Measurements from ENCODE around the gene MTHFS. TPM values are rescaled to one million over a fixed set of nuclear protein-coding genes. Genes with fewer than 3 reads are reported as not detected.
A peak's percentile ranks its signal among the peaks of the same experiment; 100 is the strongest.

Gene MTHFS
- total and polyA plus RNA-seq, 2 donors (not counting 1 experiment from before 2014, with no cell fraction given) = 9.5 to 21.6 TPM

- no peaks in the 10 kb centered on the region for H3K36me3 ChIP-seq (ENCODE audit: control insufficient read depth, insufficient read depth, low read length)
- DNase-seq (ENCODE audit: low read depth in 2 of 2) = peak; percentile 91 to 98
- no peak for TF ChIP-seq EZH2 (IDR thresholded peaks at IDR 0.05; ENCODE audit: low read length, missing control alignments)
- no peak for TF ChIP-seq CTCF (conservative IDR thresholded peaks at IDR 0.05 in 1 of 2, IDR thresholded peaks at IDR 0.05 in 1 of 2; ENCODE audit: low read depth in 1 of 2, low read length in 2 of 2)
- no peaks in the 10 kb centered on the region for H3K27me3 ChIP-seq (ENCODE audit: control insufficient read depth, insufficient read depth, low read length)
- H3K4me3 ChIP-seq (replicated peaks in 1 of 4; ENCODE audit: control extremely low read depth in 1 of 4, insufficient read depth in 1 of 4, low read depth in 3 of 4, low read length in 4 of 4) = peak overlapping the region; percentile 85 to 95 (median 88)
- H4K20me1 ChIP-seq (ENCODE audit: control insufficient read depth, extremely low read depth, insufficient read depth, low read length) = no peaks in the 10 kb centered on the region
- H3K4me2 ChIP-seq (ENCODE audit: extremely low read depth, insufficient read depth, low read length) = peak overlapping the region; percentile 73
- H3K79me2 ChIP-seq (ENCODE audit: control insufficient read depth, insufficient read depth, low read length) = peaks cover 17% of the 10 kb centered on the region
- H3K9me3 ChIP-seq (ENCODE audit: control insufficient read depth, insufficient read depth, low read depth, low read length) = no peaks in the 10 kb centered on the region
- peak overlapping the region; percentile 88 for H3K27ac ChIP-seq (ENCODE audit: insufficient read depth, low read length)
- H3K4me1 ChIP-seq (ENCODE audit: control insufficient read depth, extremely low read depth, insufficient read depth, low read length) = no peaks in the 10 kb centered on the region
- peak overlapping the region; percentile 73 for H2AFZ ChIP-seq (ENCODE audit: low read length)
- peak overlapping the region; percentile 85 for H3K9ac ChIP-seq (ENCODE audit: insufficient read depth, low read length)
Measured at GRCh38 chr15:79923515-79924169, 26.8 kb upstream of the MTHFS start.

GRCh38 chr15:79923079-79923514, 26.3 kb upstream of the MTHFS start:
- Histone ChIP-seq H3K9me3 (ENCODE audit: control insufficient read depth, insufficient read depth, low read depth, low read length) (no peaks in the 10 kb centered on the region), H2AFZ (ENCODE audit: low read length) (peak overlapping the region; percentile 73), H3K27me3 (ENCODE audit: control insufficient read depth, insufficient read depth, low read length) (no peaks in the 10 kb centered on the region), H3K4me3 (replicated peaks in 1 of 4; ENCODE audit: control extremely low read depth in 1 of 4, insufficient read depth in 1 of 4, low read depth in 3 of 4, low read length in 4 of 4) (peak overlapping the region; percentile 85 to 95 (median 88)), H3K79me2 (ENCODE audit: control insufficient read depth, insufficient read depth, low read length) (peaks cover 17% of the 10 kb centered on the region), H3K4me1 (ENCODE audit: control insufficient read depth, extremely low read depth, insufficient read depth, low read length) (no peaks in the 10 kb centered on the region), H3K9ac (ENCODE audit: insufficient read depth, low read length) (peak overlapping the region; percentile 85), H4K20me1 (ENCODE audit: control insufficient read depth, extremely low read depth, insufficient read depth, low read length) (no peaks in the 10 kb centered on the region), H3K4me2 (ENCODE audit: extremely low read depth, insufficient read depth, low read length) (peak overlapping the region; percentile 66), H3K27ac (ENCODE audit: insufficient read depth, low read length) (peak overlapping the region; percentile 88), H3K36me3 (ENCODE audit: control insufficient read depth, insufficient read depth, low read length) (no peaks in the 10 kb centered on the region)
- peak; percentile 38 to 62 for DNase-seq (ENCODE audit: low read depth in 2 of 2)
- TF ChIP-seq EZH2 (IDR thresholded peaks at IDR 0.05; ENCODE audit: low read length, missing control alignments) (no peak), CTCF (conservative IDR thresholded peaks at IDR 0.05 in 1 of 2, IDR thresholded peaks at IDR 0.05 in 1 of 2; ENCODE audit: low read depth in 1 of 2, low read length in 2 of 2) (no peak)

- Histone ChIP-seq H3K36me3 (ENCODE audit: control insufficient read depth, insufficient read depth, low read length) (no peaks in the 10 kb centered on the region), H3K27ac (ENCODE audit: insufficient read depth, low read length) (peak overlapping the region; percentile 88), H4K20me1 (ENCODE audit: control insufficient read depth, extremely low read depth, insufficient read depth, low read length) (no peaks in the 10 kb centered on the region), H3K9me3 (ENCODE audit: control insufficient read depth, insufficient read depth, low read depth, low read length) (no peaks in the 10 kb centered on the region), H3K9ac (ENCODE audit: insufficient read depth, low read length) (peak overlapping the region; percentile 85), H3K4me3 (replicated peaks in 1 of 4; ENCODE audit: control extremely low read depth in 1 of 4, insufficient read depth in 1 of 4, low read depth in 3 of 4, low read length in 4 of 4) (peak overlapping the region; percentile 85 to 95 (median 88)), H3K79me2 (ENCODE audit: control insufficient read depth, insufficient read depth, low read length) (peaks cover 17% of the 10 kb centered on the region), H3K4me2 (ENCODE audit: extremely low read depth, insufficient read depth, low read length) (peak overlapping the region; percentile 66), H3K27me3 (ENCODE audit: control insufficient read depth, insufficient read depth, low read length) (no peaks in the 10 kb centered on the region), H3K4me1 (ENCODE audit: control insufficient read depth, extremely low read depth, insufficient read depth, low read length) (no peaks in the 10 kb centered on the region), H2AFZ (ENCODE audit: low read length) (peak overlapping the region; percentile 67)
- TF ChIP-seq EZH2 (IDR thresholded peaks at IDR 0.05; ENCODE audit: low read length, missing control alignments) (no peak), CTCF (conservative IDR thresholded peaks at IDR 0.05 in 1 of 2, IDR thresholded peaks at IDR 0.05 in 1 of 2; ENCODE audit: low read depth in 1 of 2, low read length in 2 of 2) (no peak)
- peak in 1 of 2 donors; percentile 12 for DNase-seq (ENCODE audit: low read depth in 2 of 2)
Measured at GRCh38 chr15:79922512-79923078, 25.8 kb upstream of the MTHFS start.
